Superior temporal gyrus (tissue), 1 donor: Measurements from ENCODE around the gene HORMAD2.
A peak's percentile ranks its signal among the peaks of the same experiment; 100 is the strongest.
"Not testable (repeated sequence)": the region's sequence is repeated elsewhere in the genome, so short reads cannot be mapped to it uniquely, and the experiment has no call there.

Source experiments
- DNase-seq: peaks from one replicate; pipeline ENCODE4 v3.0.0-alpha.2; 2016; ENCODE audit errors: extremely low spot score

The HORMAD2 gene

GRCh38 chr22:30191040-30191701 lies 110.9 kb downstream of the HORMAD2 start:
- no peak for DNase-seq

GRCh38 chr22:30192427-30192826 lies 112.2 kb downstream of the HORMAD2 start:
- no peak for DNase-seq

GRCh38 chr22:30193031-30193775 lies 112.9 kb downstream of the HORMAD2 start:
- no peak for DNase-seq

GRCh38 chr22:30195245-30196140 lies 115.2 kb downstream of the HORMAD2 start:
- DNase-seq, result no peak

- no peak for DNase-seq
Observed at GRCh38 chr22:30196141-30196879, 116.0 kb downstream of the HORMAD2 start.

GRCh38 chr22:30196880-30197336 lies 116.6 kb downstream of the HORMAD2 start:
- no peak for DNase-seq

- DNase-seq, result no peak
Observed at GRCh38 chr22:30197389-30197788, 117.1 kb downstream of the HORMAD2 start.

GRCh38 chr22:30198152-30198825 lies 118.0 kb downstream of the HORMAD2 start:
- no peak for DNase-seq

- DNase-seq, result no peak
Observed at GRCh38 chr22:30198921-30199320, 118.7 kb downstream of the HORMAD2 start.

- DNase-seq, result not testable (repeated sequence)
Observed at GRCh38 chr22:30200905-30201304, 120.6 kb downstream of the HORMAD2 start.

GRCh38 chr22:30201945-30202344 lies 121.7 kb downstream of the HORMAD2 start:
- no peak for DNase-seq

- no peak for DNase-seq
Observed at GRCh38 chr22:30202531-30203006, 122.3 kb downstream of the HORMAD2 start.

GRCh38 chr22:30204015-30204741 lies 123.9 kb downstream of the HORMAD2 start:
- DNase-seq, result no peak

GRCh38 chr22:30204742-30205111 lies 124.5 kb downstream of the HORMAD2 start:
- peak; percentile 56 for DNase-seq

GRCh38 chr22:30205281-30206115 lies 125.2 kb downstream of the HORMAD2 start:
- DNase-seq, result no peak

GRCh38 chr22:30206944-30207343 lies 126.7 kb downstream of the HORMAD2 start:
- peak; percentile 21 for DNase-seq

GRCh38 chr22:30208631-30209603 lies 128.7 kb downstream of the HORMAD2 start:
- no peak for DNase-seq

- no peak for DNase-seq
Observed at GRCh38 chr22:30209642-30210041, 129.4 kb downstream of the HORMAD2 start.
